ENCODE results near the gene MS4A18.

The MS4A18 gene

GRCh38 chr11:60767388-60767811, 42.9 kb downstream of the MS4A18 start:
- no peaks in the 10 kb centered on the region for H4K20me1 ChIP-seq (ENCODE audit: insufficient read depth)
- no peak overlapping the region for H3K4me2 ChIP-seq

GRCh38 chr11:60768202-60768601, 43.7 kb downstream of the MS4A18 start:
- Histone ChIP-seq H3K9ac (no peak overlapping the region), H3K36me3 (ENCODE audit: insufficient read depth) (no peaks in the 10 kb centered on the region), H3K27me3 (ENCODE audit: insufficient read depth, low read depth) (no peaks in the 10 kb centered on the region), H3K4me2 (no peak overlapping the region), H4K20me1 (ENCODE audit: insufficient read depth) (no peaks in the 10 kb centered on the region), H3K79me2 (ENCODE audit: insufficient read depth, low read depth) (no peaks in the 10 kb centered on the region), H2AFZ (ENCODE audit: low read depth) (no peak overlapping the region), H3K27ac (no peak overlapping the region), H3K4me3 (IDR thresholded peaks at IDR 0.05; ENCODE audit: insufficient read depth, low read depth, low read length) (no peak overlapping the region), H3K4me1 (ENCODE audit: low read depth, poor library complexity, severe bottlenecking) (peaks cover 25% of the 10 kb centered on the region)
- TF ChIP-seq CTCF (conservative IDR thresholded peaks at IDR 0.05; ENCODE audit: low read depth, low read length): no peak

More at GRCh38 chr11:60767388-60767811, 42.9 kb downstream of the MS4A18 start:
- H3K36me3 ChIP-seq (ENCODE audit: insufficient read depth): no peaks in the 10 kb centered on the region
- H3K79me2 ChIP-seq (ENCODE audit: insufficient read depth, low read depth): no peaks in the 10 kb centered on the region
- H2AFZ ChIP-seq (ENCODE audit: low read depth): no peak overlapping the region
- H3K4me3 ChIP-seq (IDR thresholded peaks at IDR 0.05; ENCODE audit: insufficient read depth, low read depth, low read length): no peak overlapping the region
- peaks cover 33% of the 10 kb centered on the region for H3K4me1 ChIP-seq (ENCODE audit: low read depth, poor library complexity, severe bottlenecking)
- TF ChIP-seq CTCF (conservative IDR thresholded peaks at IDR 0.05; ENCODE audit: low read depth, low read length): no peak
- no peak overlapping the region for H3K9ac ChIP-seq
- H3K27ac ChIP-seq: no peak overlapping the region
- no peaks in the 10 kb centered on the region for H3K27me3 ChIP-seq (ENCODE audit: insufficient read depth, low read depth)

GRCh38 chr11:60769273-60769672, 44.8 kb downstream of the MS4A18 start:
- no peak for TF ChIP-seq CTCF (conservative IDR thresholded peaks at IDR 0.05; ENCODE audit: low read depth, low read length)
- Histone ChIP-seq H3K9ac (no peak overlapping the region), H3K27ac (no peak overlapping the region), H2AFZ (ENCODE audit: low read depth) (no peak overlapping the region), H3K36me3 (ENCODE audit: insufficient read depth) (no peaks in the 10 kb centered on the region), H4K20me1 (ENCODE audit: insufficient read depth) (no peaks in the 10 kb centered on the region), H3K27me3 (ENCODE audit: insufficient read depth, low read depth) (no peaks in the 10 kb centered on the region), H3K79me2 (ENCODE audit: insufficient read depth, low read depth) (no peaks in the 10 kb centered on the region), H3K4me1 (ENCODE audit: low read depth, poor library complexity, severe bottlenecking) (peaks cover 14% of the 10 kb centered on the region), H3K4me2 (no peak overlapping the region), H3K4me3 (IDR thresholded peaks at IDR 0.05; ENCODE audit: insufficient read depth, low read depth, low read length) (no peak overlapping the region)

- H3K4me1 ChIP-seq (ENCODE audit: low read depth, poor library complexity, severe bottlenecking): peaks cover 8% of the 10 kb centered on the region
- no peaks in the 10 kb centered on the region for H3K79me2 ChIP-seq (ENCODE audit: insufficient read depth, low read depth)
- no peak overlapping the region for H3K9ac ChIP-seq
- TF ChIP-seq CTCF (conservative IDR thresholded peaks at IDR 0.05; ENCODE audit: low read depth, low read length): no peak
- H4K20me1 ChIP-seq (ENCODE audit: insufficient read depth): no peaks in the 10 kb centered on the region
- H3K27ac ChIP-seq: no peak overlapping the region
- H3K27me3 ChIP-seq (ENCODE audit: insufficient read depth, low read depth): no peaks in the 10 kb centered on the region
- no peak overlapping the region for H3K4me2 ChIP-seq
- H3K4me3 ChIP-seq (IDR thresholded peaks at IDR 0.05; ENCODE audit: insufficient read depth, low read depth, low read length): no peak overlapping the region
- H2AFZ ChIP-seq (ENCODE audit: low read depth): no peak overlapping the region
- no peaks in the 10 kb centered on the region for H3K36me3 ChIP-seq (ENCODE audit: insufficient read depth)
Measured at GRCh38 chr11:60769811-60770210, 45.3 kb downstream of the MS4A18 start.
